ENCODE measurements around the gene A2M.

The A2M gene

GRCh38 chr12:9071518-9071917 lies 44.2 kb downstream of the A2M start:
- DNase-seq = no peak

DNA sequence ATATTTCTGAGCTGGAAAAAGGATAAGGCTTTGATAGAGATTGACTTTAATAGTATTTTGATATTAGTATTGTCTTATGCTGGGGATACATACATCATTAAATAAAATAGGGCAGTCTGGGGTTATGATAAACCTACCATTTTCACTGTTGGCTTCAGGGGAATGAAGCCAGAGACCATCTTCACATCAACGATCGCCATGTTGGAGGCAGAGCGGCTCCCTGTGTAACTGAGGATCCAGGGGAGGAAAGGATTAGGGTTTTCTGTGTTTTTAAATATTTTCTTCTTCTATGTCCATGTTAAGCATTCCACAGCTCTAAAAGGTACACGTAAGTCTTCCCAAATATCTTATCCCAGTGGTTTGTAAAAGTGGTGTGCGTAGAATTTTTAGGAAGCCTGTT lies 45.4 kb downstream of the A2M start:
- no peak for DNase-seq

DNA sequence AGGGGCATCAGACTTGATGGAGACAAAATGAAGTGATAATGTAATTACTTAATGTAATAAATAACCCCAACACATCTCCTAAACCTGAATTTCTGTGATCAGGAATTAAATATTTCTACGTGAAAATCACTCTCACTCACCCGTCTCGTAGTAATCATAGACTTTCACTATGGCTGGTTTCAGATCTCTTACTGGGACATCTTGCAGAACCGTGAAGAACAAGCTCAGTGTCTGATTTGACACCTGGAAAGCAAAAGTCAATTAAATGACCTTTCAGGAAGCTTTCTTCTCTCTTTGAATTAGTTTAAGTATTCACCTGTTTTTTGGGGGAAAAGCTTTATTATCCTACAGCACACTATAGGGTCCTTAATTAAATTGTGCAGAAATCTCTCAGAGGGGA lies 47.1 kb downstream of the A2M start:
- DNase-seq = no peak

- no peak for DNase-seq
Measured at GRCh38 chr12:9068086-9068485, 47.6 kb downstream of the A2M start.

- no peak for DNase-seq
Measured at GRCh38 chr12:9066755-9067423, 48.8 kb downstream of the A2M start.

- DNase-seq = no peak
Measured at GRCh38 chr12:9066183-9066623, 49.5 kb downstream of the A2M start.

GRCh38 chr12:9065607-9065856 lies 50.2 kb downstream of the A2M start:
- no peak for DNase-seq

DNA sequence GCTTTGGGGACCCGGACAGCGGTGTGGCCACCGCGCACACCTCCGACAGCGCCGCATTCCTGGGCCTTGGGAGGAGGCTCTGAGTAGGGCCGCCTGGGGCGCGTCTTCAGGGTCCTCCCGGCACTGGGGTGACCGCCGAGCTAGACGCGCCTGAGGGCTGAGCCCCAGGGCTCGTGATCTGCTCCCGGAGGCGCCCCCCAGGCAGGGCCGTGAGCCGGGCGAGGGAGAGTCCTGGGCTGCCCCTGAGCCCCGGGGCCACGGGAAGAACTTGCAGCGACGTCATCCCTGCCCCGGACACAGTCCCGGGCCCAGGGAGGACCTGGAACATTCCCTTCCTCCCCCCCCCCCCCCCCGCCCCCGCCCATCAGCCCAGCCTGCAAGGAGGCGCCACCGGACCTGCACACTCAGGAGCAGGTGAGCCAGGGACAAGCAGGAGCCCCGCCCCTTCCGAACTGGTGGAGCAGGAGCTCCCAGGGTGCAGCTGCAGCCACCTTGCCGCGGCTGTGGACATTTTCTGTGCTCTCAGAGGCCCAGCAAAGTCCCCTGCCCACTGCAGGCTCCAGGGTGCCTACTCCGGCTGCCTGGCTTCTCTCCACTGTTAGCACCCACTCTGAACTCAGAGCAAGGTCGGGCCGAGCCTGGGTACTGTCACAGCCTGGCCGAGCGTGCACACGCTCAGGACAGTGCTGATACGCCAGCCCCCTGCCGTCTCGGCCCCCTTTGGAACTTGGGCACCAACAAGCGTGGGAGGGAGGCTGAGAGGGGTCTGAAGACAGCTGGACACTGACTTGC lies 50.7 kb downstream of the A2M start:
- DNase-seq = no peak

DNA sequence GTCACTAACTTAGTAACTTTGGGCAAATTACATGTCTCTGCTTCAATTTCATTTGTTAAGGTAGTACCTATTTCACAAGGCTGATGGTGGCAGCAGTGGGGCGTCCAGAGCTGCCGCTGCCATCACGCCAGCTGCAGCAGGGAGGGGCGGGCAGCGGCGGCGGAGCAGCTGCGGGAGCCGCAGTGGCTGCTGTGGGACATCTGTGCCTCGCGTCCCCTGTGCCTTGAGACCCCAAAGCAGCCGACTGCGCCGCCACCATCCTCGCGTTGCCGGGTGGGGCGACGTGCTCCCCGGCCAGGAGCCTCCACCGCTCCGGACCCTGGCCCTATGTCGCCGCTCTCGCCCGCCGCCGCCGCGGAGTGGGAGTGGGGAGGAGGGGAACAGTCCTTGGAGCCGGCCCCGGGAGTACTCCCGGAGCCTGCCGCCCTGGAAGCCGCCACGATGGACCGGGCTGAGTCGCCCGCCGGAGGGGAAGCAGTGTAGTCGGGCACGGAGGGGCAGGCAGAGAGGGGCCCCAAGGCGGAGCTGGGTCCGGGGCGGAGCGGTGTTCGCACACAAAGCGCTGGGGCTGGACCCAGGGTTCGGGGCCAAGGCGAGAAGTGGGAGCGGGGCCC lies 51.4 kb downstream of the A2M start:
- peak; percentile 51 to 60 for DNase-seq

GRCh38 chr12:9052610-9053009 lies 63.1 kb downstream of the A2M start:
- DNase-seq = no peak

DNA sequence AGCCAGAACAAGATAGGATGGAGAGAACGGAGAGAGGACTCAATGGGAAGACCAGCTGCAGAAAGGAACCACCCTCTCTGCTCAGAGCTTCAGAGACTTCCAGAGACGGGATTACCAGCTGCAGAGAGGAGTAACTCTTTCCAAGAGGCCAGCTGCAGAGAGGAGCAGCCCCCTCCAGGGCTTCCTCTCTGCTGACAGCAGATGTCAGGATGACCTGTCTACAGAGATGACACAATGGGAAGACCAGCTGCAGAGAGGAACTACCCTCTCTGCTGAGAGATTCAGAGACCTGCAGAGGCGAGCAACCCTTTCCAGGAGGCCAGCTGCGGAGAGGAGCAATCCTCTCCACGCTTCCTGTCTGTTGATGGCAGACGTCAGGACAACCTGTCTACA lies 64.6 kb downstream of the A2M start:
- DNase-seq = no peak

DNA sequence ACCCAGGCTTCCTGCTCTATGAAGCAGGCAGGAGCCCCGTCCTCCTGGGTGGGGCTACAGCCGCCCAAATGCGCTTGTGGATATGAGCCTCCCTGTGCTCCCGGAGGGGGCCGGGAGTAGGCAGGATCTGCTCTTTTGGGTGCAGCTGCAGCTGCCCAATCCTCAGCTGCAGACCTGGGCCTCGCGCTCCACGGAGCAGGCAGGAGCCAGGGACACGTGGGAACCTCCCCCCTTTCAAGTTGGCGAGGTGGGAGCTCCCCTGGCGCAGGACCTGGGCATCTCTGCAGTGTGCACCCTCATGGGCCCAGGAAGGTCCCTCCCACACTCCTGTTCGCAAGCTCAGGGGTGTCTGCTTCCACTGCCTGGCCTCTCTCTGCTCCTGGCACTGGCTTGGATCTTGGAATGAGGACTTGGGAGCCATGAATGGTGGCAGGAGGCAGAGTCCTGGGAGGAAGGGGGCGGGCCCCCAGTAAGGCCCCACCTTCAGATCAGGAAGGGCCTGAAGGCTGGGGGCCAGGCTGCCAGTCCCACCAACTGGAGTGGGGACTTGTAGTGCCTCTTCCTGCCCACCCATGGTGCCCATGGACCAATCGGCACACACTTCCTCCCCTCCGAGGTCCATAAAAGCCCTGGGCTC lies 65.1 kb downstream of the A2M start:
- DNase-seq = no peak

DNA sequence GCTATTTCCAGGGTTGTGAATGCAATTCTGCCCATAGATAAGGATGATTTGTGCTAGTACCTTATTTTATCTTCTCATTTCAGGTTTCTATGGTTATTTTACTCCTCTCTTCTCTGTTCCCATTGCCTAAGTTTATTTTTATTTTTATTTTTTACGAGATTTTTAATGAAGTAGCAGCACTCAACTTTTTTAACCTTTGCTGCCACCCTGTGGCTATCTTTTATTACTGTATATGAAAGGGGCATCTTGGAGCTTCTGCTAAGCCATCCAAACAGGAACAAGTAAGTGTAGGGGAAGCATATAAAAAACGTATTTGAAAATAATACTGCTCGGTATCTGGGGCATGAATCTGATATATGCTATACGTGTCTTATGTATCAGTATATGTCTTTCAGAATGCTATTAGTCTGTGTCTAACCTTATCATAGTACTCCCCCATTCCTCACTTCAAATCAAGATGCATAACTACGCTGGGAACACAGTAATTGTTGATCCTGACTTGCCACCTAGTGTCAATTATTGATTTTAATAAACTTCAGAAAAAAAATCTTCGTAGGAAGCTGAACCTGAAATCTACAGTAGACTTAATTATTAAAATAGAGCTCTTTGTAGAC lies 66.1 kb downstream of the A2M start:
- DNase-seq = peak; percentile 30 to 74

DNA sequence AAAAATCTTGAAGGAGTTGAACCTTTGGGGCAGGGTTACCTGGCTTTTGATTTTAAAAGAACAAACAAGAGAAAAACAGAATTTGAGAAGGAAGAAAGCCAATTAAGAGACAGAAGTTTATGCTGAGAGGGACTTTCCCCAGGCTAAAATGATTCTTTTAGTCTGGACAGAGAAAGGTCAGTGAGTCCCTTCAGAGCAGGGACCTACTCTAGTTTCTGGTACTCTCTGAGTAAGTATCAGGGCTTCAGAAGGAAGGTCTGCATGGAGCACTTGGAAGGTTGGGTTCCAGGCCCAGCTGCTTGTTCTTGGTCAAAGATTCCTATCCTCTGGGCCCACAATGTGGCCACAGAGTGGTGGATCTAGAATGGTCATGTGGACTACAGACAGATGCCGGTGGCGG lies 66.8 kb downstream of the A2M start:
- DNase-seq = no peak

- DNase-seq = no peak
Measured at GRCh38 chr12:9047105-9047504, 68.6 kb downstream of the A2M start.

GRCh38 chr12:9043766-9044165 lies 72.0 kb downstream of the A2M start:
- no peak for DNase-seq

- DNase-seq = no peak
Measured at GRCh38 chr12:9041321-9041720, 74.4 kb downstream of the A2M start.

DNA sequence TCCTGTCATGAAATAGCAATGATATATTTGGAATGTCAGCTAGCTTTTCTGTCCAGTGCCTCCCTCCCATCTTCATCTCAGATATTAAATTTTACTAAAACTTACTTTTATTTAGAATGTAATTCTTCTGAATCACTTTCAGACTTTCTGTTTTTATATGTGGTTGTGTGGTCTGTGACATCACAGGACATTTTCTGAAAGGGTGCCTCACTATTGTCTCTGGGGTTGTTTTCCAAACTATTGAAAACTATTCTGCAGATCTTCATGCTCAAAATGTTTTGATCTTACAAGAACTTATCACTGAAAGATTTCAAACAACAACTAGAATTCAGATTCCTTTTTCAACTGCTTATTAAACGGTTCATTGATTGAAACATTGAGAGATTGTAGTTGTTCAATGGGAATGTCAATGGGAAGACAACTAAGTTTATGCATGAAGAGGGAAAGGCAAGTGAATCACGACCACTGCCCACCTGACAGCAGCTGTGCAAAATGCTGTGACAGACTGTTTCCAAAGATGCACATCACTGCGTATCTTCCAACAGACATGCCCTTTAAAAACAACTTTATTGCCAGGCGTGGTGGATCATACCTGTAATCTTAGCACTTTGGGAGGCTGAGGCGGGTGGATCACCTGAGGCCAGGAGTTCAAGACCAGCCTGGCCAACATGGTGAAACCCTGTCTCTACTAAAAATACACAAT lies 75.1 kb downstream of the A2M start:
- DNase-seq = peak in 1 of 2 donors; percentile 58

DNA sequence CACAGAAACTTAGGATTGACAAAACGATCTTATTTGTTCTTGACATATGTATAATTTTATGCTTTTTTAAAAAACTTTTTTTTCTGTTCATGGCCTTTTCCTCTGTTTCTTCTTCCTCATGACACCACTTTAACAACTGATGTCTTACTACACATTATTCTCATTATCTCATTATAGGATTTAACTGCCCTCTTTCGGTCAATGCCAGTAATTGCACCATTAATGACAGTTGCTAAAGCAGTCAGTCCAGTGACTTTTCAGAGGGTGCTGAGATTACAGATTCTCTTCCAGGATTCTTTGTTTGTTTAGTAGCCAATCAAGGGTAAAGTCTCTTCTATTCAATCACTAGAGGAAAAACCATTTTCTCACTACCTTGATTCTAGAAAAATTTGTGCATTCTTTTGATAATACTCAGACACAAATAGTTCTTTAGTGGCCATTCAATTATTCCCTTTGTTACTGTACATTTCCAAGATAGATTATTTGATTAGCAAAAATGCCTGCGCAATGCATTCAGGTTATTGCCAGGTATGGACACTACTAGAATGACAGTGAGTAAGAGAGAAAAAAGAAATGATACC lies 76.2 kb downstream of the A2M start:
- DNase-seq = peak; percentile 20 to 85

DNA sequence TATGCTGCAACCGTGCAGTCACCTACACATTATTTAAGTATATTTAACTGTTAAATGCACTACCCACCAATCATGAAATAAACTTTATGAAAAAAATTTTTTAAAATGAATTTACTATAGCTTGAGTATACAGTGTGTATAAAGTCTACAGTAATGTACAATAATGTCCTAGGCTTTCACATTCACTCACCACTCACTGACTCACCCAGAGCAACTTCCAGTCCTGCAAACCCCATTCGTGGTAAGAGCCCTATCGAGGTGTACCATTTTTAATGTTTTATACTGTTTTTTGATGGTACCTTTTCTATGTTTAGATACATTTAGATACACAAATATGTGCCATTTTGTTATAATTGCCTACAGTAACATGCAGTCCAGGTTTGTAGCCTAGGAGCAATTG lies 78.3 kb downstream of the A2M start:
- DNase-seq = no peak

- DNase-seq = no peak
Measured at GRCh38 chr12:9036227-9036626, 79.5 kb downstream of the A2M start.

DNA sequence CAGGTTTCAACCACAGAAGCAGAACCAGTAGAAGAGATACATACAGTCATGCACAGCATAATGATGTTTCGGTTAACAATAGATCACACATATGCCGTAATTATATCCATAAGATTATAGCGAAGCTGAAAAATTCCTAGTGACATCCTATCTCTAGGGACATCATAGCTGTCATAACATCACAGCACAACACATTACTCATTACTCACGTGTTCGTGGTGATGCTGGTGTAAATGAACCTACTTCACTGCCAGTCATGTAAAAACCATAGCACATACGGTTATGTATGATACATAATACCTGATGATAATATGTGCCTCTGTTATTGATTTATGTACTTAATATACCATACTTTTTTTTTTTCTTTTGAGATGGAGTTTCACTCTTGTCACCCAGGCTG lies 81.6 kb downstream of the A2M start:
- no peak for DNase-seq

Measured in CD4-positive, alpha-beta T cell treated with Interleukin-4 for 1 hour (primary cell).